ENCODE results near the gene QRFP. TPM values are rescaled to one million over a fixed set of nuclear protein-coding genes. Genes with fewer than 3 reads are reported as not detected.

Gene QRFP
- total RNA-seq, 3 donors from 2014 or later: not detected

DNA sequence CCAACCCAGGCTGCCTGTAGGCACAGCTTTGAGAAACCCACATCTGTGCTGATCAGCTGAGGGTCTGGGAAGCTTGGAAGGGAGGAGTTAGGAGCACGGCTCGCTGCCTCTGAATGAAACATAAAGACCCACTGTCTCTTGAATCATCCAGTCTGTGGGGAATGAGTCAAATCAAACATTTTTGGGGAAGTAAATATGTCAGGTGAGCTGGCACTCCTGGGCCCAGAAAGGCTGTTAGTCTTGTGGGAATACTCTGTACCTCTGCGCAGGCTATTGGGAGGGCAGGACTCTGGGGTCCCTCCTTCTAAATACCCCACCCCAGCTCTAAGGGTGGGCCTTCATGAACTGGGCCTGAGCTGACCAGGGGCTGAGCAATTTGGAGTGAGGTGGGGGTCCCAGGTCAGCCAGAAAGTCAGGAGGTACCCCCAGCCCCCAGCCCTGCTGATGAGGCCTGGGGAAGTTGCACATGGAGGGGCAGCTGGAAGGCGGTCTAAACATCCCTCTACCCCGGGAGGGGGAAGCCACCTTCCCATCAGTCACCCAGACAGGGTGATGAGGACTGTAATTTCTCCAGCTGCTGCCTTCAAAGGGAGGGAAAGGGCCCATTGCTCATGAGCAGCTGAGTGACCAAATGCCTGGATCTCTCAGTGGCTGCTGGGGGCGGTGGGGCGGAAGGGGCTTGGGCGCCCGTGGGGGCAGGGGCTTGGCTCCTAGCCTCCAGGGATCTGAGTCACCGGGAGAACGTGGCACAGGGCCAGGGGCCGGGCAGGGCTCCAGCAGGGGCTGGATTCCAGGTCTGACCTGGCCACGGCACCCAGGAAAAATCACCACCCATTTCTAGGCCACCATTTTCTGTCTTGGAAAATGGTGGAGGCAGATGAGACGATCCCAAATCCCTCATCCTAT is 31.6 kb upstream of the QRFP start:
- Mint-ChIP-seq H3K4me1 (ENCODE audit: low read depth) (no peaks in the 10 kb centered on the region), H3K9me3 (no peaks in the 10 kb centered on the region), H3K4me3 (no peak overlapping the region), H3K36me3 (ENCODE audit: insufficient read depth) (no peaks in the 10 kb centered on the region), H3K27me3 (ENCODE audit: low read depth) (peaks cover 22% of the 10 kb centered on the region)
- no peak for ATAC-seq
- DNase-seq: no peak

DNA sequence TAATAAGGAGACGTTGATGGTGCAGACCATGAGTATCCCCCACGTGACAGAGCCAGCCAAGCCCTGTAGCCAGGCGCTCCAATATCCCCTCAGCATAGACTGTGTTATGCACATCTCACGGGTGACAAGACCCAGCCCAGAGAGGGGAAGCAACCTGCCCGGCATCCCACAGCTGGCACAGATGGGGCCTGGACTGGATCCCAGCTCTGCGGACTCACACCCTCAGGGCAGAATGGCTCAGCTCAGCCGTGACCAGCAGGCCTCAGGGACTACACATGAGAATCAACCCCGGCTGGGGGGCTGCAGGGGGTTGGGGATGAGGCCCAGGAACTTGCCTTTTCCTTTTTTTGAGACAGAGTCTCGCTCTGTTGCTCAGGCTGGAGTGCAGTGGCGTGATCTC is 30.7 kb upstream of the QRFP start:
- no peak for ATAC-seq
- Mint-ChIP-seq H3K4me3 (no peak overlapping the region), H3K36me3 (ENCODE audit: insufficient read depth) (no peaks in the 10 kb centered on the region), H3K4me1 (ENCODE audit: low read depth) (no peaks in the 10 kb centered on the region), H3K27me3 (ENCODE audit: low read depth) (peaks cover 18% of the 10 kb centered on the region), H3K9me3 (no peaks in the 10 kb centered on the region)
- no peak for DNase-seq

DNA sequence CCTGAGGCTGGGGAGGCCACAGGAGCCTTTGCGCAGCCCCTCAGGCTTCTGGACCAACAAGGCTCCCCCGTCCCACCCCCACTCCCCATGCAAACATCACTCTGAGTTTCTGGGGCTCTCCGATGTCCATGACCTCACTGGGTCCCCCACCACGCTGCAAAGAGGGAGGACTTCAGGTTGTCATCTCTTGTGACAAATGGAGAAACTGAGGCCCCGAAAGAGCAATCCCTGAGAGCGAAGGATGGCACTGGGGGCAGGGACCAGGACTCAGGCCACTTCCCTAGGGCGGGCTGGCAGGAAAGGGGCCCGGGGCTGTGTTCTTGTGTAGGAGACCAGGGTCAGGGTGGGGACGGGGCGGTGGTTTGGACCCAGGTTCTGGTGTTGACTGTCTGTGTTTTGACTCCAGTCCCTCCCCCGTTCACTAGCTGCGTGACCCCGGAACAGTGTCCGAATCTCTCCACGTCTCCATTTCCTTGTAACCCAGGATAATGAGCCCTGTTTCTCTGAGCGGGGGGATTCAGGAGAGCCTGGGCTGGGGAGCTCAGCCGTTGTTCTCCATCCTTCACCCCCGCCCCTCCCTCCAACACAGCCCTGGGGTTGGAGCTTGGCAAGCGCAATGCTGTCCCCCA is 28.6 kb upstream of the QRFP start:
- no peaks in the 10 kb centered on the region for H3K9me3 Mint-ChIP-seq
- ATAC-seq: no peak
- DNase-seq: no peak
- H3K4me1 Mint-ChIP-seq (ENCODE audit: low read depth): no peaks in the 10 kb centered on the region
- no peak overlapping the region for H3K4me3 Mint-ChIP-seq
- H3K27me3 Mint-ChIP-seq (ENCODE audit: low read depth): peaks cover 14% of the 10 kb centered on the region
- no peaks in the 10 kb centered on the region for H3K36me3 Mint-ChIP-seq (ENCODE audit: insufficient read depth)

DNA sequence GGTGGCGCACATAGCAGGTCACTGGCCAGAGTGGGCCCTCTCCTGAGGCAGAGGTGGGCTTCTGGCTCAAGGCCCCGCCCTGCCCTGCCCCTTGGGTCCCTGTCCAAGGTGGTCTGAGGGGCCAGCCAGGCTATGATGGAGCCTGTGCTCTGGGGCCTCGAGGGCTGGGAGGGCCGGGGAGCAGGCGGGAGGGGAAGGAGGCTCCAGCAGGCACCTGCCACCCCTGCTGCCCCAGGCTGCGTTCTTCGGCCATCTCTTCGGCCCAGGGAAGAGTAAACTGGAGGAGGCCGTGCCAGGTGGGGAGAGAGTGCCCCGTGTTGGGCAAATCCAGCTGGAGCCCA is 27.8 kb upstream of the QRFP start:
- Mint-ChIP-seq H3K4me1 (ENCODE audit: low read depth) (no peaks in the 10 kb centered on the region), H3K27me3 (ENCODE audit: low read depth) (peaks cover 14% of the 10 kb centered on the region), H3K4me3 (no peak overlapping the region), H3K9me3 (no peaks in the 10 kb centered on the region), H3K36me3 (ENCODE audit: insufficient read depth) (no peaks in the 10 kb centered on the region)
- no peak for ATAC-seq
- DNase-seq: no peak

DNA sequence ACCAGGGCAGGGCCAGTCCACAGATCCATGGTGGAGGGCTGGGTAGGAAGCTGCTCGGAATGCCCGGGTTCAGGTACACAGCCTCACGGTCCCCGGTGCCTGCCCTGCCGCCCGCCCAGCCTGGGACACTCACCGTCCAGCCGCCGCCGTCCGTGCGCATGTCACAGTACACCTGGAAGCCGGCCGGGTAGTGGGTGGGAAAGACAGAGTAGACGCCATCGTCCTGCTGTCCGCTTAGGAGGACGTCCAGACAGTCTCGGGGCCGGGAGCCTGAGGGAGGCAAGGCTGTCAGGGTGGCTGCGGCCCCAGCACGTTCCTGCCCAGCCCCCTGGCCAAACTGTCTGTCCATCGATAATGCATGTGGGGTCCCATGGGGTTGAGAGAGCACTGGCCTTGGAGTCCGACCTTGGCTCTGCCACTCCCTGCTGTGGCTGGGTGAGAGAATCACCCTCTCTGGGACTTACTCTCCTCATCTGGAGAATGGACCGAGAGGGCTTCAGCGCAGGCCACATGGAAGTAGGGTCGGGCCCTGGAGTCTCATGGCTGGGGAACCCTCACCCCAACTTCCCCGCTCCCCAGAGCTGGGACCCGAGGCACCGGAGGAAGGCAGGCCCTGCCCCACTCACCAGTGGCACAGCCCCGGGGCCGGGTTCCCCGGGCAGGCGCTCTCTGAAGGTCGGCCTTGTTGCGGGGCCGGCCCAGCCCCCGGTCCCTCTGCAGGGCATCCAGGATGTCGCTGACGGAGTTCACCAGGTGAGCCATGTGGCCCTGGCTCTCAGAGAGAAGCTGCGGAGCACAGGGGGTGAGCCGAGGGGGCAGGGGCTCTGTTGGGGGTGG is 27.2 kb upstream of the QRFP start:
- Mint-ChIP-seq H3K36me3 (ENCODE audit: insufficient read depth) (no peaks in the 10 kb centered on the region), H3K9me3 (no peaks in the 10 kb centered on the region), H3K27me3 (ENCODE audit: low read depth) (peaks cover 15% of the 10 kb centered on the region), H3K4me3 (no peak overlapping the region), H3K4me1 (ENCODE audit: low read depth) (no peaks in the 10 kb centered on the region)
- DNase-seq (no peak), ATAC-seq (no peak)

DNA sequence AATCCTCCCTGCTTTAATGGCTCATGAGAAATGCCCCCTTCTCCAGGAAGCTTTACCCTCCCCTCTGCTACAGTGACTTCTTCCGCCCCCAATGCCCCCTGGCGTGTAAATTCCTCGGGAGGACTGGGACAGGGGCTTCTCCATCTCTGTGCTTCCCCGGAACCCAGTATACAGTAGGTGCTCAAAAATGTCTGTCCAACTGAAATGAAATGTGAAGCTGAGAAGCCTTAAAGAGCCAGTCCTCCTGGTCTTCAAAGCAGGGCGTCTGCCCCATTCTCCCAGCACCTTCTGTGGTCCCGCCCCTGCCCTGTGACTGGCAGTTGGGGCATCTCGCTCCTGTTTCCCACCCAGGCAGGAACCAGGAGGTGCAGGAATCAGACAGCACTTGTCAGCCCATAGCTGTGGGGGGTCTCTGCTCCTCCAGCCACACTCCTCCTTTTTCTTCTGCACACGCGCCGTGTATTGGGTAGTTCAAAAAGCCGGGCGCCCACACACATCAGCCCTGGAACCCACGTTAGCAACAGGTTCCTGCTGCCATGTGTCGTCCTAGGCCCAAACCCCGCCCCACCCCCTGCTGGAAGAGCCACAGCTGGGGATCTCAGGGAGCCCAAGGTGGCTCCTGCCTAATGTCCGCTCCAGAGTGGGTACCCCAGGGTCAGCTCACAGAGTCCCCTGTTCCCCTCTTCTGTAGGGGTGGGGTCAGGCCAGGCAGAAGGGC is 26.4 kb upstream of the QRFP start:
- H3K36me3 Mint-ChIP-seq (ENCODE audit: insufficient read depth): no peaks in the 10 kb centered on the region
- H3K27me3 Mint-ChIP-seq (ENCODE audit: low read depth): peaks cover 14% of the 10 kb centered on the region
- H3K9me3 Mint-ChIP-seq: no peaks in the 10 kb centered on the region
- H3K4me3 Mint-ChIP-seq: no peak overlapping the region
- no peak for ATAC-seq
- no peaks in the 10 kb centered on the region for H3K4me1 Mint-ChIP-seq (ENCODE audit: low read depth)
- DNase-seq: no peak

DNA sequence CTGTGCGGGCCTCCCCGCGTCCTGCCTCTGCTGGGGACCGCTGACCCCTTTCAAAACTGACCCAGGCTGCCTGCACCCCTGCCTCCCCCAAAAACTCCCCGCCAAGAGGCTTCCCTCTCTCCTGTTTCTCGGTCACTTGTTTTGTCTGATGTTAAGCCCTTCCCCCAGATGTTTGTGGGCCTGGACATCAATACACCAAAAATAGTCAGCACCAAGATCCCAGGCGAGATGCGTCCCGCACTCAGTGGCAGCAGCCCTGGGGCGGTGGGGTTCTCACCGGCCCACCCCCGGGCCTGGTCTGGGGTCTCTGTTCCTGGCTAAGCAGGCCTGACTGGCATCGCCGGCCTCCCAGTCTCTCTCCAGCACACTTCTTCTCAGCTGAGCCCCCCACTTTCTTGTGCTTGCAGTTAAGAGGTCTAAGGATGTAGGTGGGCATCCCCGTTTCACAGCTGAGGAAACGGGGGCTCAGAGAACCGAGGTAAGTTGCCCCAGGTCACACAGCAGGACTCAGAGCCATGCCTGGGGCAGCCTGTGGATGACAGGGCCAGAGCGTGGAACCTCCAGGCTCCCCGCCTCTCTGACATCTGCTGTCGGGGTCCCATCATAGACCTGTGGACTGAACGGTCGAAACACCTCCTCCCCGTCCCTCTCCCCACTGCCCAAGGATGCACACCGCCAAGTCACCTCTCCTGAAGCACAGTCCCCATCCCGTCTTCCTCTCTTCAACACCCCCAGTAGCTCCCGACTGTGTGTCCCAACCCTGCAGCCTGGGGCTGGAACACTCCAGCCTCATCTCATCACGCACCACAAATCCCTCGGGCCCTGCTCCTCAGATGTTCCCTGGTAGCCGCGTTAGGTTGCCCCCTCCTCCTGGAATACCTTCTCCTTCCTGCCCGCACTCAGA is 25.6 kb upstream of the QRFP start:
- Mint-ChIP-seq H3K36me3 (ENCODE audit: insufficient read depth) (no peaks in the 10 kb centered on the region), H3K27me3 (ENCODE audit: low read depth) (peaks cover 12% of the 10 kb centered on the region), H3K9me3 (no peaks in the 10 kb centered on the region), H3K4me1 (ENCODE audit: low read depth) (no peaks in the 10 kb centered on the region), H3K4me3 (no peak overlapping the region)
- DNase-seq: no peak
- ATAC-seq: no peak

DNA sequence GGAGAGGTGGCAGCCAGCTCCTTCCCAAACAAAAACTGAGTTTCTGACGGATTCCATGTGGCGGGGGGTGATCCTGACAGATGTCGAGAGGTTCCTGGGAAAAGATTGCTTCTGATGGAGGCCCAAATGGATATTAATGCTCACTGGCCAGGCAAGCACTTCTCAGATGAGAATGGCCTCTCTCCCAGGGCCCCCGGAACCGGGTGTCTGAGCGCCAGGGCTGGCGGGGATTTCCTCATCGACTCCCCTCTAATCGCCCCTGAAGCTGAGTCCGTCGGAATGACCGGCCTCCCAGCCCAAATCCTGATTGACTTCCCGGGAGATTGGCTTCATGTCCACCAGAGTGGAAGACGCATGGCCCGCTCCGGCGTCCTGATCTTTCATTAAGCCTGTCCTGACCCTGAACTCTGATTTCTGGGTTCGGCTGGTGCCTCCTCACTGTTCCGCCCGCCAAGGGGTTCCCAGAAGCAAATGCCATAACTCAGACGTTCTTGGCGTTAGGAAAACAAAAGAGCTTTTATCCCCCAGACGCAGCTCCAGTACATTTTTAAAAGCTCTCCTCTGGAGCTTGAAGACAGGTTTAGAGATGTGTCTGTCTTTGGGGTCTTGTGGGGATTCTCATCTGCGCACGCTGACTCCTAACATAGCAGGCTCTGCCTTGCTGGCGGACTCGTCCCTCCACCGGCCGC is 24.8 kb upstream of the QRFP start:
- no peaks in the 10 kb centered on the region for H3K9me3 Mint-ChIP-seq
- DNase-seq (no peak), ATAC-seq (no peak)
- H3K27me3 Mint-ChIP-seq (ENCODE audit: low read depth): peaks cover 12% of the 10 kb centered on the region
- no peak overlapping the region for H3K4me3 Mint-ChIP-seq
- no peaks in the 10 kb centered on the region for H3K36me3 Mint-ChIP-seq (ENCODE audit: insufficient read depth)
- no peaks in the 10 kb centered on the region for H3K4me1 Mint-ChIP-seq (ENCODE audit: low read depth)

DNA sequence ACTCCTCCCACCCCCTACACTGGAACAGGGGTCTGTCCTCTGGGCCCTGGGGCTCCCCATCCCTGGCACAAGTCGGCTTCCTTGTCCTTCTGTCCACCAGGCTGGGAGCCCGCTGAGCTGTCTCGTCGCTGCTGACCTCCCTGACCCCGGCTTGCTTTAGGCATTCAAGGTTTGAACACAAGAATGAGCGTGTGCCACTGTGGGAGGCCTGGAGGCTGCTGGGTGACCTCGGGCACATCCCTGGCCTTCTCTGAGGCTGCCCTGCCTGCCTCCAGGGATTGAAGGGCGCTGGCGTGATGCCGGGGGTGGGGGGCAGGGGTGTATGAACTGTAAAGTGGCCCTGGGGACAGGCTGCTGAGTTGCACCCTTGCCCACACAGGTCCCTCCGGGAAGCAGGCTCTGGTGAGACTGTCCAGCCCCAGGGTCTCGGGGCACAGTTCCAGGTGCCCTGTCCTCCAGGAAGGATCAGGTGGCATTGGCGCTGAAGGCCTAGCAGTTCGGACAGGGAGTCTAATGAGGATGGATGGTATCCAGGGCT is 24.2 kb upstream of the QRFP start:
- Mint-ChIP-seq H3K27me3 (ENCODE audit: low read depth) (peaks cover 12% of the 10 kb centered on the region), H3K9me3 (no peaks in the 10 kb centered on the region)

DNA sequence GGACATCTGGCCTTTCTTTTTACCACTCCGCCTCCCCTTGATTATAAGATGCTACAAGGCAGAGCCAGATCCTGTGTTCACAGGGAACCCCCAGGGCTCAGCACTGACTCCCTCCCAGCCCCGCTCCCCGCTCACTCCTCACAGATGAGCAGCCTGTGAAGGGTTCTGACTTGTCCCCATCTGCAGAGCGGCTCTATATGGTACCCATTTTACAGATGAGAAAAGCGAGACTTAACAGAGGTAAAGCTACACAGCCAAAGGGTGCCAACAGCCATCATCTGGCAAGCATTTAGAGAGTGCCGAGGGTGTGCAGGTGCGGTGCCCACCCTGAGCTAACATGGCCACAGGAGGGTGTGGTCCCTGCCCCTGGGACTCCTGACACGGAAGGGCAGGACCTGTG is 23.6 kb upstream of the QRFP start:
- no peak for DNase-seq
- no peaks in the 10 kb centered on the region for H3K4me1 Mint-ChIP-seq (ENCODE audit: low read depth)
- no peaks in the 10 kb centered on the region for H3K9me3 Mint-ChIP-seq
- no peaks in the 10 kb centered on the region for H3K36me3 Mint-ChIP-seq (ENCODE audit: insufficient read depth)
- peaks cover 12% of the 10 kb centered on the region for H3K27me3 Mint-ChIP-seq (ENCODE audit: low read depth)
- no peak overlapping the region for H3K4me3 Mint-ChIP-seq
- ATAC-seq: no peak

More for the DNA sequence above, 24.2 kb upstream of the QRFP start:
- DNase-seq (no peak), ATAC-seq (no peak)
- Mint-ChIP-seq H3K4me1 (ENCODE audit: low read depth) (no peaks in the 10 kb centered on the region), H3K36me3 (ENCODE audit: insufficient read depth) (no peaks in the 10 kb centered on the region), H3K4me3 (no peak overlapping the region)

DNA sequence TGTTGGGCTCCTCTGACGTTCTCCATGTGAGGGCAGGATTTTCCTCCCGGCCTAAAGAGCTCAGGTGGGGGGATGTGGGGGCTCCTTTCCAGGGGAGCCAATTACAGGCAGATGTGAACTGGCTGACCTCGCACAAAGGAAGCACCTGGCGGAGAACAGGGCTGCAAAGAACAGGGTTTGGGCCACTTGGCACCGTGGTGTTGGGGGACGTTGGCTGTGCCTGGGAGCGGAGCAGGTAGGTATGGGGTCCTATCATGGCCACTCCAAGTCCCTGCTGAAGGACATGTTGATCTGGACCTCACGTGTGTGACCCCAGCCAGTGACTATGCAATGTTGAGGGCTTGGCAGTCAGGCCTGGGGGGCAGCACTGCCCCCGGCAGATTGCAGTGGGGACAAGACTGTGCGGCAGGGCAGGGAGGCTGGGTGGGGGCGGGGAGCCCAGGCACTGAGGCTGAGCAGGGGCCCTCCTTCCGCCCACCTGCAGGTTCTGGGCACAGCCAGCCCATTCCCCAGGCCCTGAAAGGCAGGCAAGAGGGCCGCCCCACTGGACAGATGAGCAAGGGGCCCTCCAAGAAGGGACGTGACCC is 23.0 kb upstream of the QRFP start:
- Mint-ChIP-seq H3K27me3 (ENCODE audit: low read depth) (peaks cover 12% of the 10 kb centered on the region), H3K9me3 (no peaks in the 10 kb centered on the region), H3K36me3 (ENCODE audit: insufficient read depth) (no peaks in the 10 kb centered on the region), H3K4me3 (no peak overlapping the region), H3K4me1 (ENCODE audit: low read depth) (no peaks in the 10 kb centered on the region)
- DNase-seq (no peak), ATAC-seq (no peak)

DNA sequence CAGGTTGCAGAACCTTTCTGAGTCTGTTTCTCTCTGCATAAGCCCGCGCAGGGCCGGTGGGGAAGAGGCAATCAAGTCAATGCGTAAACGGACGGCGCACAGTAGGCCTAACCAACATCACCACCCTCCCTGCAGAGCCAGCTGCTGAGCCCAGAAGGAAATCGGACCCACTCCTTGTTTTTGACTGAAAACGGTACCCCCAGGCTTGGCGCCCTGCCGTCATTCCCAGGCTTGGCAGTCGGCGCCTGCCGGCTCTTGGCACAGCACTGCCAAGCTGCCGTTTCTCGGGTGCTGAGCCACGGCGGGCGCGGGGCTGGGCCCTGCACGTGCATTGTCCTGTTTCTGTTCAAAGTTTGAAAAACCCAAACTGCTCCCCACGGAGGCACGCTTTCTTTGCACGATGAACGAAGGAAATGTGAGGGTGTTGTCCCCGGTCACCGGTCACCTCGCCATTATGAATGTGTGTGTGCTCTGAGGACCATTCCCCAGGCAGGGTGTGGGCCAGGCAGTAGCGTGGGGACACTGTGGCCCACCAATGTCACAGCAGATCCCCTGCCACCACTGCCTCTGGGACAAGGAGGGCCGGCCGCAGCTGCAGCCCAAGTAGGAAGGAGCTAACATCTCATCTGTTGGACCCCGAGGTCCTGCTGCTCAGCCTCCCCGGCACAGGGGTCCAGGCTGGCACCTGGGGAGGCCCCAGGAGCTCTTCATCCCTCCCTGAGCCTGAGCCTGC is 22.4 kb upstream of the QRFP start:
- DNase-seq (no peak), ATAC-seq (no peak)
- H3K36me3 Mint-ChIP-seq (ENCODE audit: insufficient read depth): no peaks in the 10 kb centered on the region
- H3K4me1 Mint-ChIP-seq (ENCODE audit: low read depth): no peaks in the 10 kb centered on the region
- H3K27me3 Mint-ChIP-seq (ENCODE audit: low read depth): peaks cover 12% of the 10 kb centered on the region
- no peak overlapping the region for H3K4me3 Mint-ChIP-seq
- H3K9me3 Mint-ChIP-seq: no peaks in the 10 kb centered on the region
